H7 (cell line): ENCODE measurements around the gene GREM2. TPM values are rescaled to one million over a fixed set of nuclear protein-coding genes. Genes with fewer than 3 reads are reported as not detected.

Experiments used
- DNase-seq: peaks from one replicate; pipeline ENCODE4 v3.0.0; 2012
- H3K27me3 ChIP-seq: 2 replicates; pipeline ENCODE4 v1.6.0; 2011; ENCODE audit warnings: mild to moderate bottlenecking, low read length; ENCODE audit not compliant: control insufficient read depth, insufficient read depth
- H3K36me3 ChIP-seq: replicated peaks from 2 replicates; pipeline ENCODE4 v1.5.1; 2011; ENCODE audit warnings: low read length; ENCODE audit not compliant: control insufficient read depth, insufficient read depth
- H3K4me3 ChIP-seq: 2 replicates; pipeline ENCODE4 v1.5.1; 2011; ENCODE audit warnings: low read depth, mild to moderate bottlenecking, control low read depth, low read length, moderate library complexity; ENCODE audit not compliant: insufficient read depth
- total RNA-seq: library from RNA; depleted of rRNA; stranded (reverse); fragments of >200 nt; shearing (Covaris generic); gene quantifications from 2 replicates; pipeline ENCODE4 v1.2.3, GENCODE V29; 2014

The GREM2 gene
- total RNA-seq, 1 experiment from 2014 or later, result 1.0 TPM

GRCh38 chr1:240555524-240555923, 56.4 kb downstream of the GREM2 start:
- no peak for DNase-seq
- H3K27me3 ChIP-seq, result no peaks in the 10 kb centered on the region
- no peak overlapping the region for H3K4me3 ChIP-seq
- no peaks in the 10 kb centered on the region for H3K36me3 ChIP-seq

- no peak for DNase-seq
- H3K36me3 ChIP-seq, result no peaks in the 10 kb centered on the region
- no peaks in the 10 kb centered on the region for H3K27me3 ChIP-seq
- H3K4me3 ChIP-seq, result no peak overlapping the region
Measured at GRCh38 chr1:240553351-240553750, 58.6 kb downstream of the GREM2 start.

DNA sequence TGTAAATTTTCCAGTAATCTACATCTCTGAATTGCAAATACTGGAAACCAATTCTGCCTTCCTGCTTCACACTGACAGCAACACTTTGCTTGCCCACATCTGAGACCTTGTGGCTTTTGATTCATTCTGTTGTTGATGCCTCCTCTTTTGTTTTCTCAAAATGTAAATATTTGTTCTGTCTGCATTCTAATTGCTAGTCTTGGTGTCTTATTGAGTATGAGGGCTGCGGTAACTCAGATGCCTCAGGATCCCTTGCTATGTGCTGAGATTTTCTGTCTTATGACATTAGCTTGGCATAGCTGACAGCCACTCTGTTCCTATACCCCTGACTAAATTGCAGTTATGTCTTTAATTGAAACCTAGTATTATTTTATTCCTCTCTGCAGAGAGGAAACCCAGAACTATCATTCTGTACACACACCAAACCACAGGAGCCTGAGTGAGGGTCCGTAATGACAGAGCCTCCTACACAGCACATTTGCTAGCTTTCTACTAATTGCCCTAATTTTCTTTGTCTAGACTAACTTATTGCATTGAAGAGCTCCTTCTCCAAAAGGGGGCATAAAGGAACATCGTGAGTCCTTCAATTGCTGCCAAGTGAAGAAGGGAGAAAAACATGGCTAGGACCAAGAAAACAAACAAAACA, 72.1 kb downstream of the GREM2 start:
- H3K4me3 ChIP-seq, result no peak overlapping the region

GRCh38 chr1:240538776-240539430, 73.1 kb downstream of the GREM2 start:
- no peak overlapping the region for H3K4me3 ChIP-seq
- no peak for DNase-seq

More for the DNA sequence above, 72.1 kb downstream of the GREM2 start:
- 0 out of 2 replicates have a peak, but pooled peaks cover 2% of the 10 kb centered on the region for H3K27me3 ChIP-seq
- H3K36me3 ChIP-seq, result no peaks in the 10 kb centered on the region
- no peak for DNase-seq

DNA sequence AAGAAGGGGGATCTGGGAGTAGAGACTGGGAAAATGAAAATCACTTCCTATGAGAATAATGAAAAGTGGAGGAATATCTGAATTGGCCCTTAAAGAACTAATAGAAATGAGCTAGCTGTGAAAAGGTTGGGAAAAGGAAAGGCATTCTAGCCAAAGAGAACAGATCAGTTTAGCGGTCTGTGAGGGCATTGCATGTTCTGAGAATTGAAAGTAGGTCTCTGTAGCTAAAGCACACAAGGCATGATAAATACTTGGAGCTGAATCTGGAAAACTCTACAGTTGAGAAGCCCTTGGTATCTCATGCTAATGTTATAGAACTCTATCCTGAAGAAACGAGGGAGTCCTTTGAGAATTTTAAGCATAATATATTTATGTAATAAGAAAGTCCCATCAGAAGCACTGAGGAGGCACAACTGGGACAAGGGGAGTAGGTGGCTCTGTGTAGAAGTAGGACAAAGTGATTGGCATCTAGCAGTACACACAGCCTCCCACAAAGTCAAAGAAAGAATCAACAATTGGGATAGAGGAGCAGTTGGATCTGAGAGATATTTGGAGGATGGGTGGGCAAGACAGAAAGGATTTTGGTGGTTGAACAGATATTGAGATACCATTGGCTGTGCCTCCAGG, 78.7 kb downstream of the GREM2 start:
- no peak for DNase-seq
- H3K27me3 ChIP-seq, result no peaks in the 10 kb centered on the region
- H3K36me3 ChIP-seq, result no peaks in the 10 kb centered on the region
- no peak overlapping the region for H3K4me3 ChIP-seq

More at GRCh38 chr1:240538776-240539430, 73.1 kb downstream of the GREM2 start:
- H3K27me3 ChIP-seq, result 0 out of 2 replicates have a peak, but pooled peaks cover 2% of the 10 kb centered on the region
- no peaks in the 10 kb centered on the region for H3K36me3 ChIP-seq

GRCh38 chr1:240528591-240528990, 83.4 kb downstream of the GREM2 start:
- H3K27me3 ChIP-seq, result no peaks in the 10 kb centered on the region
- H3K36me3 ChIP-seq, result no peaks in the 10 kb centered on the region
- DNase-seq, result no peak
- H3K4me3 ChIP-seq, result no peak overlapping the region

DNA sequence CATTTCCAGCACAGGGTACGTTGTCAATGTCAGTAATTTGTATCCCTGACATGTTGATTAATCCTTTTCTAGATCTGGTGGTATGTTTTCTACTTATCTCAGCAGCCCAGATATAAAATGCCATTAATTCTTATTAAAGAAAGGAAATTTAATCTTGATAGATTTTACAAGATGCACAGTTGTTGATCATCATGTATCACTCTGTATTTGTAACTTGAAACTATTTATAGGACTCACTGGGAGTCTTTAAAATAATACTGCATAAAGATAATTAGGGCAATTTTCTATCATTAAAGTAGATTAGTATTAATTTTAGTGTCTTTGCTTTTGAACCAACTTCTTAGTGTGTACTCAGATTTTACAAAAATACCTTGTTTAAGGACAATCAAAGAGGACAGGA, 84.9 kb downstream of the GREM2 start:
- Histone ChIP-seq H3K27me3 (no peaks in the 10 kb centered on the region), H3K36me3 (no peaks in the 10 kb centered on the region), H3K4me3 (no peak overlapping the region)
- DNase-seq, result no peak

- Histone ChIP-seq H3K4me3 (no peak overlapping the region), H3K36me3 (no peaks in the 10 kb centered on the region), H3K27me3 (no peaks in the 10 kb centered on the region)
- no peak for DNase-seq
Measured at GRCh38 chr1:240526312-240526711, 85.6 kb downstream of the GREM2 start.

GRCh38 chr1:240524356-240525069, 87.4 kb downstream of the GREM2 start:
- Histone ChIP-seq H3K4me3 (no peak overlapping the region), H3K27me3 (no peaks in the 10 kb centered on the region), H3K36me3 (no peaks in the 10 kb centered on the region)
- DNase-seq, result no peak

DNA sequence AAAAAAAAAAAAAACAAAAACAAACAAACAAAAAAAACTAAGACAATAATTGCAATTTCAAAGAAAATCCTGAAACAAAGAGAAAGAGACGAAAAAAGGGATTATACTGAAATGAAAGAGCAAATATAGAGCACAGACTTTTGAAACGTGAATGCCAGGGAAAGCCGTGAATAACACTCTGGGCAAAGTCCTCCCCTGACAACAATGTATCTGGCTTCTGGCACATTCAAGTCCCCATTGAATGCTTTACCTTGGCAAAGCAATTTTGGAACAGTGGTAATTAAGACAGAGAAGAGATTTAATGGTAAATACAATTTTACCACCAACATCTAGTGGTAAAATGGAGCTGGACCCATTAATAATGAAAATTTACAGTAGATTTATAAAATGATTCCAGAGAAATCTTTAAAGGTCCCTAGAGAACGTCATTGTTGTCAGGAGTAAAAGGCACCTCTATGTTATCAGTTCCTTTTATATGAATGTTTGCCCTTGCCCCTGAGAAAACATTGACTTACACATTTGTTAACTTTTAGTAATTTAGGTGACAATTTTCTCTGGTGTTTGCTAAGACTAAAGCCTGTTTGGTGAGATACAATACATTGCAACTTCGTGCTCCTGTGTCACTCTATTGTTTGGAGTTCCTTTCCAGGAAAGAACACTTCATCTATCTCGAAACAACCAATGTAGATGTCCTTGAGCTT, 89.7 kb downstream of the GREM2 start:
- H3K4me3 ChIP-seq, result no peak overlapping the region
- no peak for DNase-seq

GRCh38 chr1:240517891-240518290, 94.1 kb downstream of the GREM2 start:
- no peaks in the 10 kb centered on the region for H3K27me3 ChIP-seq
- no peaks in the 10 kb centered on the region for H3K36me3 ChIP-seq
- DNase-seq, result no peak
- no peak overlapping the region for H3K4me3 ChIP-seq

More for the DNA sequence above, 89.7 kb downstream of the GREM2 start:
- H3K27me3 ChIP-seq, result no peaks in the 10 kb centered on the region
- no peaks in the 10 kb centered on the region for H3K36me3 ChIP-seq

- H3K4me3 ChIP-seq, result no peak overlapping the region
- H3K27me3 ChIP-seq, result no peaks in the 10 kb centered on the region
- H3K36me3 ChIP-seq, result no peaks in the 10 kb centered on the region
- DNase-seq, result no peak
Measured at GRCh38 chr1:240516069-240516468, 95.9 kb downstream of the GREM2 start.

DNA sequence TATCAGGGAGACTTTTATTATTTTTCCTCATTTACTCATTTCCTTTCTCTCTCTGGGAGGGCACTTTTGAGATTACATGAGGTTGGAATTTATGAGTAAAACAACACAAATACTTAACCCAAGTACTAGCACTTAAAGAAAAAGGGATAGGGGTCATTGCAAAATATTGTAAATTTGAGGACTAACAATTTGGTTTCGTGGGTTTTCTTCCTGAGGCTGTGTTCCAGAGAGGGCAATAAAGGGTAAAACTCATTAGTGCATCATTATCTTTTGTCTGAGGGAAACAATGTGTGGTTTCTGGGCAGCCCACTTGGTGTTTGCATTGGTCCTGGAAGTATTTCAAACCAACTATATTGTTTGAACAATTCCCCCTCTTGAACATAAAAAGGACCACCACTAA, 96.5 kb downstream of the GREM2 start:
- Histone ChIP-seq H3K36me3 (no peaks in the 10 kb centered on the region), H3K4me3 (no peak overlapping the region), H3K27me3 (no peaks in the 10 kb centered on the region)
- DNase-seq, result no peak

DNA sequence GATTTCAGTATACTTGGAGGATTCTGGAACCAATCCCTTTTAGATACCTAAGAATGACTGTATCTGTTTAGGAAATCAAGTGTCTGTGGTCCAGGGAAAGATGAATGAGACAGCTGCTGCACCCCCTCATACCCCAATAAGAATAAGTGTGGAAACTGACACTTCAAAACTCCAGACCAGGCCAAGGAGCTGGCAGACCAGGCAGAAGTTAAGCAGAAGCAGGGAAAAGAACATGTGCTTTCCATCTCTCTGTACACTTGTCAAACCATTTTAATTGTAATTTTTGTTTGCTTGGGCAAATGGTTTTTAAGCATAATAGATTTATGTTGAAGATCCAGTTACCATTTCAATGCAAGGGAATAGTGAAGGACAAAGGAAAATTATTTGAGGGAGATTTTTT, 100.2 kb downstream of the GREM2 start:
- H3K4me3 ChIP-seq, result no peak overlapping the region
- DNase-seq, result no peak
- H3K27me3 ChIP-seq, result no peaks in the 10 kb centered on the region
- H3K36me3 ChIP-seq, result no peaks in the 10 kb centered on the region
